Cerebellar nuclear complex (tissue), 1 donor: Measurements from ENCODE around the gene COL4A6.

ENCODE experiments used
- DNase-seq, 2 experiments: peaks; one replicate each; lab custom pipeline; 2025; lab: John Stamatoyannopoulos, UW

Gene COL4A6

DNA sequence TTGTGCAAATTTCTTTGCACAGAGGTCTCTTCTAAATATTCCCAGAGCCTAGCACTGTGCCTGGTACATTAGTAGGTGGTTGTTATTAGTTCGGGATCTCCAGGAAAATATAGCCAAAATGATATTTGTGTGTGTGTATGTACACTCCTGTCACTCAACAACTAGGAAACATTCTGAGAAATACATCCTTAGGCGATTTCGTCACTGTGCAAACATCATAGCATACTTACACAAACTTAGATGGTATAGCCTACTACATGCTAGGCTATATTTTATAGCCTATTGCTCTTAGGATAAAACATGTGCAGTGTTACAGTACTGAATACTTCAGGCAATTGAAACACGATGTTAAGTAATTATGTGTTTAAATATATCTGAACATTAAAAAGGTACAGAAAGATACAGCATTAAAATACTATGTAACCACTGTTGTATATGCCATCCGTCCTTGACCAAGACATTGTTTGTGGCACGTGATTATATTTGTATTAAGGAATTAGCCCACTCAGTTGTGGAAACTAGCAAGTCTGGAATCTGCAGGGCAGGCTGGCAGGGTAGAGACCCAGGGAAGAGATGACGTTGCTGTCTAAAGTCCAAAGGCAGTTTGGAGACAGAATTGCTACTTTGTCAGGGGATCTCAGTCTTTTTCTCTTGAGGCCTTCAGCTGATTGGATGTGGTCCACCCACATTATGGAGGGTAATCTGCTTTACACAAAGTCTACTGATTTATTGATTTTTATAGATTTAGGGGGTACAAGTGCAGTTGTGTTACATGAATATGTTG lies 106.9 kb downstream of the COL4A6 start:
- DNase-seq: no peak

DNA sequence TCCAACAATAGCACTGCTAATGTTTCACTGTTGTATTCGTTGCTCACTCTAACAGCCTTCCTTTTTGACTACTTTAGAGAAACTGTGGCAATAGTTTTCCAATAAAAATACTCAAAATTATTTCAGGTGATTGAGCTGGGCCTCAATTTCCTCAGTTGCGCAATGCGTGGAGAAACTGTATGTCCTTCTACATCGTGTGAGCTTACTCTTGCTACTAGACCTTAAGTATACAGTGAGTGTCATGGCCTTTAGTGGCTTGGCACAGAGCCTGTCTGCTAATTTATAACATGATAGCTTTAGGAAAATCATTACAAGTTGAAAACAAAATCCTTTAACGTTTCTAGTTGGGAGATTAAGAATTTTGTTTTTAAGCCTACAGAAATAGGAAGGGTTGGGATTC lies 114.5 kb downstream of the COL4A6 start:
- no peak for DNase-seq

DNA sequence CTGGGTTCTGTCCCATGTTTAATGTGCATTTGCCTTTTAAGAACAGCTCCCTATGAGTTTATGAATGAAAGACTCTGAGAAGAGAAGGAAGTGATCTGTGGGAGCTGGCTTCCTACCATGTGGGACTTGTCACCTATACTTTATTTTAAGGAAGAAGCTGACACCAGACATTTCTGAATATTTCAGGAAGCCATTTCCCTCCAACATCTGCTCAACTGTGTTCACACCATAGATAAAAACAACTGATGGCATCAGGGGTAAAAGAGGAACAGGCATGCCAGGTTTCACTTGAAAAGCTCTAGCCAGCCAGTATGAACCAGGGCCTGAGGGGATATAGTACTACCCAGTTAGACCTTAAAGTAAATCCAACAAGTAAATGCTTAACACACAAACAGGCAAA lies 116.0 kb downstream of the COL4A6 start:
- DNase-seq: no peak

DNA sequence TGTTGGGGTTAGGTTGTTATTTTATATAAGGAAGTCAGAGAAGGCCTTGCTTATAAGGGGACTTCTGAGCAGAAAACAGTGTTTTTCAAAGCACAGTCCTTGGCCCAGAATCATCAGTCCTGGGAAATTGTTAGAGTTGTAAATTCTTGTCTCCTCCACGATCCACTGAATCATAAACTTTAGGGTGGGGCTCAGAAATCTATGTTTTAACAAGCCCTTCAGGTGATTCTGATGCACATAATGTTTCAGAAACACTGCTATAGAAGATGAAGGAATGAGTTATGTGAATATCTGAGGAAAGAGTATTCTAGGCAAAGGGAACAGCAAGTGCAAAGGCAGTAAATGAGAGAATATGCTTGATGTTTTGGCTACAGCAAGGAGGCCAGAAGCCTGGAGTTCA lies 121.8 kb downstream of the COL4A6 start:
- DNase-seq: no peak

DNA sequence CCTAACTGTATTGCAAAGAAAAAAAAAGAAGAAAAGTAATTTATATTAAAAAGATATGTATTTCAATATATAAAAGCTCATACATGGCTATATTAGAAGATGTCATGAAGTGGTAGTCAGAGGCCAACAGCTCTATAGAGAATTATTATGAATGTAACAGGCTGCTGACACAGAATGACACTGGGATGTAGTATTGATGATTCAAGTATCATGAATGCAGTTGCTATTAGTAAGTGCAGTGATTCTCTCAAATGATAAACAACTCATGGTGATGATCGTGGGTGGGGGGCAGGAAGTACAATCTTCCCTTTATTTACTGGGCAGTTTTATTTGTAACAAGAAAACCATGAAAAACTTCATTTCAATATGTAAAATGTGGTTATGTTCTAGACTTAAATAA lies 124.6 kb downstream of the COL4A6 start:
- no peak for DNase-seq

DNA sequence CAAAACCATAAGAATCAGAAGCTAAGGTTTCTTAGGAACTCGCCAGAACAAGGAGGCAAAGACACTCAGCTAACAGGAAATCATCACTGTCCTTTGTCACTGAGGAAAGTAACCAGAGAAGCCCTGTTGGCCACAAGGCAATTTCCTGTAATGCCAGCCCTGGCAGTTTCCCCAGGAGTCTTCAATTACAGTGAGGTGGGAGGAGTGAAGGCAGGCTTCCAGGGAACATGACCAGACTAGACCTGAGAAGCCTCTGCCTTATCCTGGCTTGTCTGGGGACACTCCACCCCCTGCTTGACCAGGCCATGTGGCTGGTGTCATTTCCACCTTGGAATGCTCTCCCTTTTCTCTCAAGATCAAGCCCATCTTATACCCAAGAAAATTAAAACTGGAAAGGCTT lies 125.3 kb downstream of the COL4A6 start:
- no peak for DNase-seq

DNA sequence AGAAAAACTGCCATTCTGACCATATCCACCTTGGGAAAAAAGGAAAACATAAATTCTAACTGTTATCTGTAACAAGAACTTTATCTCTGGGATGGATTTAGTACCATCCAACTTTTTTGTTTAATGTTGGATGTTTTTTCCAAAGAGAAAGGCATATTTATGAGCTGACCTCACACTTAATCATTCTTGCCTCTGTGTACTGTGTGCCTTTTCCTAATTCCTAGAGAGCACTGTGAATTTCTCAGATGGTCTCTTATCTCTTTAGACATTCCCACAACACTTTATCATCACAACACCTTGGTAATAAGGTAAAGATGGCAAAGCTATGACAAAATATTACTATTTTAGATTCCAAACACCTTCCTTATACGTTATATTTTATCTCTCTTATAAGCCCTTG lies 126.2 kb downstream of the COL4A6 start:
- DNase-seq: no peak

DNA sequence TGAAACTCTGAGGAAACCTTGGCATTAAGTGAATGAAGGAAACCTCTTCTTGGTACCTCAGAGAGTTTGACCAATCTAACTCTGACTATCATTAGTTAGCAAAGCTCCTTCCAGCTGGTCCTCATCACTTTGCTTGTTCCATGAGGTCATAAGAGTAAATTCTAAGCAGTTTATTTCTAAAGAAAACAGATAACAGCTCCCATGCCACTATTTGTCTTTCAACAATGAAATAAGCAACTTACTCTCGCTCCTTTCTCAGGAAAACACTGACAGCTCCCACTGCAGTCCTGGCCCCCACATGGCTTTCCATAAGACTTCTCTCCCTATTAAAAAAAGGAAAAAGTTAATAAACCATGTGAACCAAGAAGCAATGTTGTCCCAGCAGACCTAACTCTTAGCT lies 127.7 kb downstream of the COL4A6 start:
- DNase-seq: no peak

DNA sequence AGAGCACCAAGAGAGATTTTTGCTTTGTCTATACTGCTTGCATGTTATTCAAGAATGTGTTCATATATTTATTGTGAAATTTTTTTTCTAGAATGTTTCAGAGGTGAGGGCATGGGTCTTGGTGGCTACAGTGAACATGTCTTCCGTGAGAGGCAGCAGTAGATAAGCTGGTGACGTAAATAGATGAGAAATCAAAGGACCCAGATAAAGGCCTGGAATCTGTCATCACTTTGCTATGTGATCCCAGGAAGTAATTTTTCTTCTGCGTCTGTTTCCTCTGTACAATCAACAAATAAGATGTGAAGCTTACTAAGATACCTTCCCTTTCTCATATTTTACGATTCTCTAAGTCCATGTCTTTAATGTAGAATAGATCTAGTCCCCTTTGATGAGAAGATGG lies 129.1 kb downstream of the COL4A6 start:
- no peak for DNase-seq

DNA sequence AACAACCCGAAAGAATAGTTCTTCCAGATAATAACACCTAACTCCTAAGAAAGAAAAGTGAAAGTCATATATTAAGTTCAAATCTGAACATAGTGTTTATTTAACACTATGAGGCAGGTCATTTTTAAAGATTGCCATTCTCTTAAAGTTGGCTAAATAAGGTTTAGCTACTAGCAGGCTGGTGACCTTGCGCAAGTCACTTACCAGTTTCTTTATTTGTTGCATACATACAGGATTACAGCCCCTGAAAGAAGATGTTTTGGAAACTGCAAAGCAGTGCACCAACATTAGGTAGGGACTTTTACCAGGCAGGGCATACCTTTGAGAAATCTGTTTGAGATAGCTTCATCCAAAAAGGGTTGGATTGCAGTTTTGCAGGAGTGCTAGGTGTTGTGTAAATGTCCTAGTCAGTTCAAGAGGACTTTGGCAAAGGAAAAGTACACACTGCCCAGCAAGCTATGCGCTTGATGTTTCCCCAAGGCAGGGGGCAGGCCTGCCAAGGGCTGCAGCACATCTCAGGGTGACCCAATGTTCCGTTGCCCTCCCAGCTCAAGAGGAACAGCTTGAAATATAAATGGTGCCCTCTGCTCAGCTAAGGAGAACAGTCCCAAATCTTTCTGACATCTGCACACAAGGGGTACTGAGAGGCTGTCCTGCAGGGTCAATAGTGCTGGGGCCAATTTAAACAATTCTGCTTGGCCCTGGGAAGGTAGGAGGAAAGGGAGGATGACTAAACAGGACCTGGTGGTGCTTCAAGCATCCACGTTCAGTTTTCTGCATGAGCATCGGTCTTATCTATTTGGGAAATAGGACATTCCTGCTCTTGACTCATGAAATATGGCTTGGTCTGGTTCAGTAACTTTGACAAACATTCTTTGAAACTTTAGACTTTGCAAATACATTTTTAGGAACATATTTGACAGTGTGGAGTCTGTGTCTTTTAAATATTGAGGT lies 130.8 kb downstream of the COL4A6 start:
- no peak for DNase-seq

DNA sequence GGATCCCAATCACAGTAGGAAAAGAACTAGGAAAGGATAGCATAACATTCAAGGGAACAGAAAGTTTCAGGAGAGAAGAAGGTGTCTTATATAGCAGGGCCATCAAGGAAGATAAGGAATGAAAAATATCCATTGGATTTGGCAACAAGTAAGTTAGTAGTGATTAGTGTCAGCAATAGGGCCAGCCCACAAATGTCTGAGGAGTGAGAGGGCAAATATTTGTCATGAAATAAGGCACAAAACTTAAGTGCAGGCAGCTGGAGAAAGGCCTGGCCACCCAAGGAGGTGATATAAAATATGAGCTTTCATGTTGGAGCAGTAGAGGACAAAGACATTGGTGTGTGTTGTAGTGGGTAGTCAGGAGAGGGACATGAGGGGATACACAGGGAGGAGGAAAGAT lies 132.1 kb downstream of the COL4A6 start:
- no peak for DNase-seq

DNA sequence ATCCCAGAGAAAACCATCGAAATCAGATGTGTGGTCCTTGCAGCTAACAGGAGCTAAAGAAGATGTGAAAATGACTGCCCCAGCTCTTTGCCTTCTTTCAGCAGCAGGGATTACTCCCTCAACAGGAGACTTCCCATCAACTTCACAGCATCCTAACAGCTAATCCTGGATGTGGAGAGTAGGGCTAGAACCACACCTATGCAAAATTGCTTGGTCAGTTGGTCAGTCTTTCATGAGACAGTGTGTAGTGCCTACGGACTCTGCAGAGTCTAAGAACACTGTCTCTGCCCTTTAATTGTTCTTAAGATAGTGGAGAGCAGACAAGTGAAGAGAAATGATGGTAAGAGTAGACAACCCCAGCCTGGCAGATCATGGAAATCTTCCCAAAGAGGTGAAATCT lies 133.5 kb downstream of the COL4A6 start:
- no peak for DNase-seq

DNA sequence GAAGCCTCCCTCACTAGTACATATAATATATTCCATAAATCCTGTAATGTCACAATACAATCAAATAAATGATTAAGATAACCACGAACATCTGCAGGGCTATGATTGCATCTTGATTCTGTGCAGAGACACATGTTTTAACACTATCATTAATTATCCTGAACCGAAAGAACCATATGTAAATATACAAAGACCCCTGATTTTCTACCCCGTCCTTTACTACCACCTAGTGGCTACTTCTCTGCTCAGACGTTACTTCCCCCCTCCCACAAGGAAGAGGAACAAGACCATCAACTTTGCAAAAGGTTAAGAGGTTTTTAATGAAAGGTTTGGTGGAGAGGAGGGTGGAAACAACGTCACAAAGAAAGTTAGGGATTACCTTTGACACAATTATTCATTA lies 134.0 kb downstream of the COL4A6 start:
- DNase-seq: no peak

DNA sequence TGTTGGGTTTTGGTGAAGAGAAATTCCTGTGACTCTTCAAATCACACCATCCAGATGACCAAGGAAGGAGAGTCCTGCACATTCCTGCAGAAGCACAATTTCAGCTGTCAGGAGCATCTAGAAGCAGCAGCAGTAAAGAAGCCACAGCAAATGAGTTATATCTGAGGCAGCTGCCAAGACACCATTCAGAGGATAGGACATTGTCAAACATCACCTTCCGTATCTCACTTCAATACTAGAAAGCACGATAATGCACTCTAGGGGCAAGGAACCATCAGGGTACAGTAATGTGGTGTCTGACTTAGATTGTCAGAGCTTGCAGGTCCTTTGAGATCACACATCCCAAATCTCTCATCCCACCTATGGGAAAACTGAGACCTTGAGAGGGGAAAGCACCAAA lies 134.5 kb downstream of the COL4A6 start:
- DNase-seq: no peak

DNA sequence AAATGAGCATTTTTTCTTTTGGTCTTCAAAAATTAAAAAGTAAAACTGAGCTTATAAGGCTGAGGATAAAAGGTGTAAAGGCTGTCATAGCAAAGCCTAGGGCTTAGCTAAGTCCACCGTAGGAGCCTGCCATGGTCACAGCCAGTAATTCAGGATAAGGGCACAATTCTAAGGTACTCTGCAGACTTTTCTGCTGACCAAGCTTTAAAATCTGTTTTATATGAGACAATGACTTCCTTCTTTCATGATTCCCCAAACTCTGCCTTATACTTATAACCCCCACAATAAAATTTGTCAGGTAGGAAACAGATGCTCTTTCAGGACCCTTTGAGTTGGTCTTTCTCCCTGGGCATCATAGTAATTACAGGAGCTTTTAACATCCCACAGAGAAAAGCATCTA lies 138.5 kb downstream of the COL4A6 start:
- no peak for DNase-seq

DNA sequence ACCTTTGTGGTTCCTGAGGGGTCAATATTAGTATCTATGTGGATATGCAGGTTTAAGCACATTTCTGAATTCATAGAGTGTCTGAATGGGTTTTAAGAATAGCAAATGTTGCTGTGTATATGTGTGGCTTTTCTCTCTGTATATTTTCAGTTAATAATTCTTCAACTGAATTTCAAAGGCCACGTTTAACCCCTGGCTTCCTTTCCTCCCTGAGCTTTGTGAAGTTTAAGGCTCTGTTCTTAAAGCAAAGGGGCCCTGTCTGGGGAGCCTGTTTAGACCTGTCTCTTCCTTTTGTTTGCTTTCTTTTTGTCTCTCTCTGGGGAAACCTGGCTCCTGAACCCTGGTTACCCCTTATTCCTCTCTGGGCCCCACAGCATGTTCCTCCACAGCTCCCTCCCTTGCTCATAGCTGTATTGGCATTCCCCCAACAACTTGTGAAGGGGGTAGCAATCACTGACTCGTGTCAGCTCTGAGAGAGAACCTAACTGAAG lies 139.1 kb downstream of the COL4A6 start:
- no peak for DNase-seq

DNA sequence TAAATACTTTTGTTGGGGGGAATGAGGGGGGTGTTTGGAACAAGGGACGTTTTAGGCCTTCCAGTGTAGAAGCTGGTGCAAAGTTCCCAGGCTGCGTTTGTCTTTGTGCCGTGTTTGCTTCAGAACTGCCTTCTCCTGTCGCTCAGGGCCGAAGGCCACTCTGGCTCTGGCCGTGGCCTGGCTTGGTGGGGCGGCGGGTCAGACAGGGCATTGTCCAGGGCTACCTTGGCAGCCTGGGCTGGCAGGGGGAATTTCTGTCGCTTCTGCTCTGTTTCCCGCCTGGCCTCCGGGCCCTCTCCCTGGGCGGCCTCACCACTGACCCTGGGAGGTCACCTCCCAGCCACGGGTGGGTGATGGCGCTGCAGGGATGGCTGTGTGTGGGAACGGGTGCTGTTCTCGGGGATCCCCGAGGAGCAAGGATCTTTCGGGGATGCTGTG lies 140.0 kb downstream of the COL4A6 start:
- no peak for DNase-seq

DNA sequence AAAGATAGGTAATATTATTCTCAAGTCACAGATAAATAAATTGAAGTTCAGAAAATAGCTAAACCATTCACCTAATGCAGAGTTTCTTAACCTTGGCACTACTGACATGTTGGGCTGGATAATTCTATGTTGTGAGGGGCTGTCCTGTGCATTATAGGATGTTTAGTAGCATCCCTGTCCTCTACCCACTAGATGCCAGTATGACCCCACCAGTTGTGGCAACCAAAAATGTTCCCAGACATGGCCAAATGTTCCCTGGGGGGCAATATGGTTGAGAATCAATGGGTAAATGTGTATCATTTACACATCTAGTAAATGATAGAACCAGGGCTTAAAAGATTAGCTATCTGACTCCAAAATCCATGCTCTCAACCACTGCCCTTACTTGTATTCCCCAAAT lies 140.9 kb downstream of the COL4A6 start:
- DNase-seq: no peak

DNA sequence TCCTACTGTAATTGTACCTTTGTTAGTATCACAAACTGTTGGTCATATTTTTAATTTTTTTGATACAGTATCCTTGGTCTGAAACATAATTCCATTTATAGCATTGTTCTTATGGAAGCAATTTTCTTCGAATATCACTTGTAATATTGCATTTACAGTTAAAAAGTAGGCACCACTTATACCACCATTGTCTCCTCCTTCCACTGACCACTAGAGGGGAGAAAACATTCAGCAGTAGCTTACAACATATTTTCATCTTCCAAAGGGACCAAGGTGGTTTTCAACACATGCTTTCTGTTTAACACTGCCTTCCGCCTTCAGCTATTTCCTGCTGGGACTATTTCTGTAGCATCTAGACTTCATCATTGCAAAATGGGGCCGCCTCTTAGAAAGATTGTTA lies 146.2 kb downstream of the COL4A6 start:
- DNase-seq: no peak

DNA sequence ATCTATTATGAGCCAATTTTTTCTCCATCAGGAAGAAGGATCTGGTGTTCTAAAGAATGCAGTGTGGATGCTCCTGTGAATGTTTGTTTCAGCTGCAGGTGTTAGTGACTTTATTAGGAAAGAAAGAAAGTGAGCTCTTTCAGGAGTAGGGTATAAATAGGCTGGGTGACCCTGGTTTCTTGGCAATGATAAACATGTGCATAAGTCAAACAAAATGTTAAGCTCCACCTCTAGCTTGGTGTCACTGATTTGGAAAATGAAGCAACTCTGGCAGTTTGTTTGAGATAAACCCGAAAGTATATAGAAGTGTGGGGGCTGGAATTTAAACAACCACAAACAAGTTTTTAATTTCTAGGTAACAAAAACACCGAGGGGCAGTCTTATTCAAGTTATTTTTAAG lies 152.3 kb downstream of the COL4A6 start:
- no peak for DNase-seq

DNA sequence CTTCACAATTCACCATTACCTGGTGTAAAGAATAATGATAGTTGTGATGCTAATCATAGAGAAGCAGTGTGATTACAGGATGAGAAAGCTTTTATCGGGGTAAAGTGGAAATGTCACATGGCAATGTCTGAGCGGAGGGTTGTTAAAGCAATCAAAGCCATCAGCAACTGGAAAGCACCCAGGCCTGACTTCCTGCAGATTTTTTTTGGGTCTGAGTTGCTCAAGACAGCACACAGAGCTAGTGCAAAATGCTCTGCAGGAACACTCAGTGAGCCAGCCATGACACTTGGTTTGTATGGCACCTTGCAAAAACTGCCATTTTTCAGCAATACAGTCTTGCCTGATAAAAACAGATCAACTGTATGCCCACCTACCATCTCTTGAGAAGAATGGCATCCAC lies 152.9 kb downstream of the COL4A6 start:
- no peak for DNase-seq

DNA sequence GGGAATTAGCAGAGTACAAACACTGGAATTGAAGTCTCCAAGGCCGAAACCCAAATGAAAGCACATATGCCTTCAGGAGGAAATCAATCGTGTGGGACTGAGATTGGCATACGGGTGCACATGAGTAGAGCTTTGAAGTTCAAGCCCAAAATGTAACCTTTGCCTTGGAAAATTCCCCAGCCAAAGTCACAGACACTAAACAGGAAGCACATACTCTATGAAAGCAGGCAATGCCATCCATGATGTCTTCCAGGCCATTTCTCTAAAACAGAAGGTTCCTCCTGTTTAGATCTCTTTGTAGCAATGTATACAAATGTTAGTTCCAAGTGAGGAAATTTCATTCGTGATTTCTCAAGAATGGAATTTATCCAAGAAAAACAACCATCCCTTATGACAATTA lies 162.5 kb downstream of the COL4A6 start:
- no peak for DNase-seq

DNA sequence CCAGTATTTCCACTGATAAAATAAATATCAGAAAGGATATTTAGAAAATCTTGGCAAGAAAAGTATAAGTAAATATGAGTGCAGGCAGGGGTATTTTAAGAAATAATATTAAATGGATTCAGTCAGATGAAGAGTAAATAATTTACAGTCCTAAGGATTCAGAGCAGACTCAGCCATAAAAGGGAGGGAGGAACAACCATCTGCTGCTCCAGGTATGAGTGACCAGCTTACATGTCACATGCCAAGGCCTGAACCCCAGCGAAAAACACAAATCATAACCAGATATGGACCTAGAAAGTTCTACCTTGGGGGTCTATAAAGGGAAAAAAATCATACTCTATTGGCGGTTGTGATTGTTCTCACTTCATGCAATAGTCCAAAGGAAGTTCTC lies 166.8 kb downstream of the COL4A6 start:
- no peak for DNase-seq
